AG10803 (cell line): Measurements from ENCODE around the gene ABLIM3.

Experiments
- DNase-seq: peaks from one replicate; pipeline ENCODE4 v3.0.0; 2010; ENCODE audit warnings: low read depth
- H3K4me3 ChIP-seq: 2 replicates; pipeline ENCODE4 v1.5.1; 2011; ENCODE audit warnings: mild to moderate bottlenecking, low read length, control low read depth
- TF ChIP-seq, protein P1 (sequence below): conservative IDR thresholded peaks from 2 replicates; pipeline ENCODE4 v1.5.1; 2011; ENCODE audit warnings: mild to moderate bottlenecking, low read length, control low read depth, inconsistent platforms

Gene ABLIM3

GRCh38 chr5:149141957-149142851 is 911 bp downstream of the ABLIM3 start:
- H3K4me3 ChIP-seq, result peak overlapping the region; percentile 81
- TF ChIP-seq, protein P1, sequence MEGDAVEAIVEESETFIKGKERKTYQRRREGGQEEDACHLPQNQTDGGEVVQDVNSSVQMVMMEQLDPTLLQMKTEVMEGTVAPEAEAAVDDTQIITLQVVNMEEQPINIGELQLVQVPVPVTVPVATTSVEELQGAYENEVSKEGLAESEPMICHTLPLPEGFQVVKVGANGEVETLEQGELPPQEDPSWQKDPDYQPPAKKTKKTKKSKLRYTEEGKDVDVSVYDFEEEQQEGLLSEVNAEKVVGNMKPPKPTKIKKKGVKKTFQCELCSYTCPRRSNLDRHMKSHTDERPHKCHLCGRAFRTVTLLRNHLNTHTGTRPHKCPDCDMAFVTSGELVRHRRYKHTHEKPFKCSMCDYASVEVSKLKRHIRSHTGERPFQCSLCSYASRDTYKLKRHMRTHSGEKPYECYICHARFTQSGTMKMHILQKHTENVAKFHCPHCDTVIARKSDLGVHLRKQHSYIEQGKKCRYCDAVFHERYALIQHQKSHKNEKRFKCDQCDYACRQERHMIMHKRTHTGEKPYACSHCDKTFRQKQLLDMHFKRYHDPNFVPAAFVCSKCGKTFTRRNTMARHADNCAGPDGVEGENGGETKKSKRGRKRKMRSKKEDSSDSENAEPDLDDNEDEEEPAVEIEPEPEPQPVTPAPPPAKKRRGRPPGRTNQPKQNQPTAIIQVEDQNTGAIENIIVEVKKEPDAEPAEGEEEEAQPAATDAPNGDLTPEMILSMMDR, result no peak
- no peak for DNase-seq

DNA sequence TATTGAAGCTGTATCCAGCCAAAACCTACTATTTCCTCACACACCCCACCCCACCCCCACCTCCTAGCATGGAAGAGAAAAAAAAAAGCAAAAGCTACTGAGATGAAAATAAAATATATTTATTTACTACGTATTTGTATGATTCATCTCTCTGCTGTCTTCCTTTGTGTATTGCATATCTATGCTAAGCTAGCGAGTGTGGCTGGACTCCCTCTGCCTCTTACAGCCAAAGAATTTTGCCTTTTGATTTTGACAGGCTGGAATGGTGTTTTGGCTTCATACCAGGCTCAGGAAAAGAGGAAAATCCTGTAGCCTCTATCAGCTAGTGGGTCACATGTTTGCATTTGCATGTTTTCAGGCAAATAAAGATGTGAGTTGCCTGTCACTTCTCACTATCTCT is 2.2 kb downstream of the ABLIM3 start:
- peak; percentile 86 for DNase-seq
- H3K4me3 ChIP-seq, result peak overlapping the region; percentile 23; the same call in 1 of the 2 replicates
- TF ChIP-seq, protein P1, result no peak

DNA sequence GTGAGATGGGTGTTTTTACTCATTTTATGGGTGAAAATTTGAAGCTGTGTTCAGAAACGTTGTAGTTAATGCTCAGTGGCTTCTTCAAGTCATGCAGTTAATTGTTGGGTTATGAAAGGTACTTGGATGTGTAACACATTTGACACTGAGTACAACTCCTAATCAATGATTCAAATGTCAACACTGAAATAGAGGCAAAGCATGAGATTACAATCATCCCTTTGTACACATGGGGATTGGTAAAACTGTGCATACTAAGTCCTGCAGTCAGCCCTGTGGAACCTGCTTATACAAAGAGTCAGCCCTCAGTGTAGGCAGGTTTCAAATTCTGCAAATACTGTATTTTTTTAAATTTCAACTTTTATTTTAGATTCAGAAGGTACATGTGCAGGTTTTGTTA is 3.3 kb downstream of the ABLIM3 start:
- no peak overlapping the region for H3K4me3 ChIP-seq
- no peak for DNase-seq
- TF ChIP-seq, protein P1, result no peak

DNA sequence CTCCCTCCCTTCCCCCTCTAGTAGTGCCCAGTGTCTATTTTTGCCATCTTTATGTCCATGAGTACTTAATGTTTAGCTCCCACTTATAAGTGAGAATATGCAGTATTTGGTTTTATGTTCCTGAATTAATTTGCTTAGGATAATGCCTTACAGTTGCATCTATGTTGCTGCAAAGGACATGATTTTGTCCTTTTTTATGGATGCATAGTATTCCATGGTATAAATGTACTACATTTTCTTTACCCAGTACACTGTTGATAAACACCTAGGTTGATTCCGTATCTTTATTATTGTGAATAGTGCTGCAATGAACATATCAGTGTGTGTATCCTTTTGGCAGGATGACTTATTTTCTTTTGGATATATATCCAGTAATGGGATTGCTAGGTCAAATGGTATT is 3.8 kb downstream of the ABLIM3 start:
- DNase-seq, result no peak
- no peak overlapping the region for H3K4me3 ChIP-seq
- TF ChIP-seq, protein P1, result no peak

GRCh38 chr5:149147676-149148075 is 6.4 kb downstream of the ABLIM3 start:
- TF ChIP-seq, protein P1, result no peak
- H3K4me3 ChIP-seq, result no peak overlapping the region
- DNase-seq, result no peak

GRCh38 chr5:149149942-149150341 is 8.6 kb downstream of the ABLIM3 start:
- no peak overlapping the region for H3K4me3 ChIP-seq
- DNase-seq, result no peak
- TF ChIP-seq, protein P1, result no peak

- TF ChIP-seq, protein P1, result no peak
- no peak for DNase-seq
- no peak overlapping the region for H3K4me3 ChIP-seq
Observed at GRCh38 chr5:149150457-149150856, 9.2 kb downstream of the ABLIM3 start.
